ENCODE data around the gene RBM10. TPM values are rescaled to one million over a fixed set of nuclear protein-coding genes. Genes with fewer than 3 reads are reported as not detected.

Gene RBM10
- total RNA-seq, 1 donor from 2014 or later = 52.4 TPM

- no peak overlapping the region for H3K27ac ChIP-seq
- no peaks in the 10 kb centered on the region for H3K9me3 ChIP-seq
- H3K4me1 ChIP-seq = no peaks in the 10 kb centered on the region
- intact Hi-C loops (cut with DNase I) = no loop called here
- no peak for TF ChIP-seq CTCF (IDR thresholded peaks at IDR 0.05)
- H3K4me3 ChIP-seq = no peak overlapping the region
- DNase-seq (ENCODE audit: low spot score in 2 of 2) = no peak
- H3K27me3 ChIP-seq = no peaks in the 10 kb centered on the region
- H3K36me3 ChIP-seq = peaks cover 78 to 95% of the 10 kb centered on the region in 2 donors
Measured at GRCh38 chrX:47202316-47202715, 57.3 kb downstream of the RBM10 start.

GRCh38 chrX:47202877-47203276 lies 57.9 kb downstream of the RBM10 start:
- Histone ChIP-seq H3K27ac (no peak overlapping the region), H3K36me3 (peaks cover 83 to 100% of the 10 kb centered on the region in 2 donors), H3K4me3 (no peak overlapping the region), H3K4me1 (no peaks in the 10 kb centered on the region), H3K27me3 (no peaks in the 10 kb centered on the region), H3K9me3 (no peaks in the 10 kb centered on the region)
- intact Hi-C loops (cut with DNase I) = no loop called here
- DNase-seq (ENCODE audit: low spot score in 2 of 2) = no peak
- TF ChIP-seq CTCF (IDR thresholded peaks at IDR 0.05) = no peak

- peaks cover 92 to 100% of the 10 kb centered on the region in 2 donors for H3K36me3 ChIP-seq
- no peak for TF ChIP-seq CTCF (IDR thresholded peaks at IDR 0.05)
- no peaks in the 10 kb centered on the region for H3K4me1 ChIP-seq
- no peak overlapping the region for H3K27ac ChIP-seq
- H3K27me3 ChIP-seq = no peaks in the 10 kb centered on the region
- no peak for DNase-seq (ENCODE audit: low spot score in 2 of 2)
- no peaks in the 10 kb centered on the region for H3K9me3 ChIP-seq
- intact Hi-C loops (cut with DNase I) = no loop called here
- no peak overlapping the region for H3K4me3 ChIP-seq
Measured at GRCh38 chrX:47204970-47205369, 59.9 kb downstream of the RBM10 start.

- intact Hi-C loops (cut with DNase I) = no loop called here
- TF ChIP-seq CTCF (IDR thresholded peaks at IDR 0.05) = no peak
- no peaks in the 10 kb centered on the region for H3K27me3 ChIP-seq
Measured at GRCh38 chrX:47206316-47206715, 61.3 kb downstream of the RBM10 start.

GRCh38 chrX:47208108-47208507 lies 63.1 kb downstream of the RBM10 start:
- intact Hi-C loops (cut with DNase I) = no loop called here
- Histone ChIP-seq H3K27me3 (no peaks in the 10 kb centered on the region), H3K9me3 (no peaks in the 10 kb centered on the region), H3K4me1 (no peaks in the 10 kb centered on the region), H3K36me3 (peaks cover 92 to 100% of the 10 kb centered on the region in 2 donors), H3K27ac (no peak overlapping the region), H3K4me3 (no peak overlapping the region)
- no peak for DNase-seq (ENCODE audit: low spot score in 2 of 2)
- no peak for TF ChIP-seq CTCF (IDR thresholded peaks at IDR 0.05)

More at GRCh38 chrX:47206316-47206715, 61.3 kb downstream of the RBM10 start:
- H3K4me1 ChIP-seq = no peaks in the 10 kb centered on the region
- no peak overlapping the region for H3K27ac ChIP-seq
- H3K4me3 ChIP-seq = no peak overlapping the region
- no peaks in the 10 kb centered on the region for H3K9me3 ChIP-seq
- no peak for DNase-seq (ENCODE audit: low spot score in 2 of 2)
- H3K36me3 ChIP-seq = peaks cover 92 to 100% of the 10 kb centered on the region in 2 donors

All from ascending aorta (tissue), 2 donors.